ENCODE measurements around the gene EVA1A.
"Not testable (repeated sequence)": the region's sequence is repeated elsewhere in the genome, so short reads cannot be mapped to it uniquely, and the experiment has no call there.

Gene EVA1A

GRCh38 chr2:75482398-75482797 lies 78.3 kb downstream of the EVA1A start:
- DNase-seq (ENCODE audit: low spot score), result no peak

GRCh38 chr2:75480971-75481836 lies 79.5 kb downstream of the EVA1A start:
- no peak for DNase-seq (ENCODE audit: low spot score)

DNA sequence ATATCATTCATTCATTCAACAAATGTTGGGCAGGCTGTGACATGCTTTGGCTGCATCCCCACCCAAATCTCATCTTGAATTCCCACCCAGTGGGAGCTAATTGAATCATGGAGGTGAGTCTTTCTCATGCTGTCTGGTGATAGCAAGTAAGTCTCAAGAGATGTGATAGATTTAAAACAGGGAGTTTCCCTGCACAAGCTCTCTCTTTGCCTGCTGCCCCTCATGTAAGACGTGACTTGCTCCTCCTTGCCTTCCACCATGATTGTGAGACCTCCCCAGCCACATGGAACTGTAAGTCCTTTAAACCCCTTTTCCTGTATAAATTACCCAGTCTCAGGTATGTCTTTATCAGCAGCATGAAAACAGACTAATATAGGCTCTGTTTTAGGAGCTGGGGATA lies 83.0 kb downstream of the EVA1A start:
- not testable (repeated sequence) for DNase-seq (ENCODE audit: low spot score)

- peak; percentile 25 for DNase-seq (ENCODE audit: low spot score)
Observed at GRCh38 chr2:75476761-75477160, 84.0 kb downstream of the EVA1A start.

DNA sequence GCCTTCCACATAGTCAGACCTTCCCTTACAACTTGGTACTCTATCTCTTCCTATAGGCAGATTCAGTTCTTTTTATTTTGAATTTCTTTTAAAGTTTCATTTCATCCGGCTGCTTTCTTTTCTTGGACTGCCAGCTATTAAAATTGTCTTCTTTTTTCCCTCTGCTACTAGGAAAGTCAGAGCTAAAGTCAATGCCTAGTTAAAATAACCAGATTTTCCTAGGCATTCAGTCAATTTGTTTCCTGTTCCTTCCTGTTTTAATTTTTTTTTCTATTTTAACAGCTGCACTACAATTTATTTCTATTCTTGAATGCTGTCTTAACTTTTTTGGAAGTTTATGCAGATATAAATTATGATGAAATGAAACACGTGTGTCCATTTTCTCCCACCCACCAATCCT lies 84.8 kb downstream of the EVA1A start:
- no peak for DNase-seq (ENCODE audit: low spot score)

GRCh38 chr2:75475049-75475448 lies 85.7 kb downstream of the EVA1A start:
- no peak for DNase-seq (ENCODE audit: low spot score)

GRCh38 chr2:75474115-75474514 lies 86.6 kb downstream of the EVA1A start:
- no peak for DNase-seq (ENCODE audit: low spot score)

- DNase-seq (ENCODE audit: low spot score), result peak; percentile 8
Observed at GRCh38 chr2:75466708-75467311, 93.9 kb downstream of the EVA1A start.

DNA sequence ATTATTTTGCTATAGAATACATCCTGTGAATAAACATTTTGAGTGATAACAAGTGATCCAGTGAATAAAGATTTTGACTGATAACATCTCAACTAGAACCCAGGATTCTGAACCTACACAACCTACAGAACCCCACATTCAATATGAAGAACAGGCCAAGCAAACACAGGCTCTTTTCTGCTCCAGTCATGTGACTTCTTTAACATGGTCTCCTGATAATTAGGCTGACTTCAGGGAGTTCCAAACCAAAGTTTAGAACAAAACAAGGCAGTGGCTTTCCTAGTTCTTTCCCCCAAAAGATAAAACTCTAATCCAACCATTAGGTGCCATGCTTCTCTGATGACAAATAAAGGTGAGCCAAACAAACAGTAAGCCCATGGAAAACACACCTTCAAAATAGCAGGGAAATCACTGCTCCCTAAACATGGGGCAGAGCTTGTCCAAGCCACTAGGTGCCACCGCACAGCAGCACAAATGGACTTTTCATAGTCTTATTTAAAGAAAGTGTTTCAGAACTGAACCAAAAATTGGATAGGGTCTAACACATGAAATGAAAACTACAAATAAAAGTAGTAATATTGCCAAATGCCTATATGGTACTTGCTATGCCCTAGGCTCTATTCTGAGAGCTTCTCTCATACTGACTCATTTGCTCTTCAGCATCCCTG lies 95.3 kb downstream of the EVA1A start:
- no peak for DNase-seq (ENCODE audit: low spot score)

- no peak for DNase-seq (ENCODE audit: low spot score)
Observed at GRCh38 chr2:75464348-75464946, 96.3 kb downstream of the EVA1A start.

GRCh38 chr2:75462721-75463120 lies 98.0 kb downstream of the EVA1A start:
- DNase-seq (ENCODE audit: low spot score), result no peak

GRCh38 chr2:75462206-75462605 lies 98.5 kb downstream of the EVA1A start:
- DNase-seq (ENCODE audit: low spot score), result no peak

GRCh38 chr2:75460630-75461029 lies 100.1 kb downstream of the EVA1A start:
- no peak for DNase-seq (ENCODE audit: low spot score)

DNA sequence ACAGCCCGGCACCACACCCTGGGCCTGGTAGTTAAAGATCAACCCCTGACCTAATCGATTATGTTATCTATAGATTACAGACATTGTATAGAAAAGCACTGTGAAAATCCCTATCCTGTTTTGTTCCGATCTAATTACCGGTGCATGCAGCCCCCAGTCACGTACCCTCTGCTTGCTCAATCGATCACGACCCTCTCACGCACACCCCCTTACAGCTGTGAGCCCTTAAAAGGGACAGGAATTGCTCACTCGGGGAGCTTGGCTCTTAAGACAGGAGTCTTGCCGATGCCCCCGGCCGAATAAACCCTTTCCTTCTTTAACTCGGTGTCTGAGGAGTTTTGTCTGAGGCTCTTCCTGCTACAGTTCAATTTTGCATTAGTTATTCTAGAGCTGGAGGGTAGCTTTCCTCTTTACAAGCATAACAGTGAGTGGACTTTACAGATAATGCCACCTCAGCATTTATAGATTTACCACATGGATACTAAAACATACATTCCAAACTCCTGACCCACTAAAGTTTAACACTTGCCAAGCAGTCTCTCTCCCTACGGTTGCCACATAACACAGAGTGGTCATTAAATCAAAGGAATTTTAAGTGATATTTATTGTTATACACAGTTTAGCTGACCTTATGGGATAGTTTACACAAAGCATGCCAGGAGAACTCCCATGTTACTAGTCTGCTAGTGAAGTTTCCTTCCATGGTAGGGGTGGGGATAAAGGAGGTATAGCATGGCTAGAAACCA lies 101.0 kb downstream of the EVA1A start:
- no peak for DNase-seq (ENCODE audit: low spot score)

DNA sequence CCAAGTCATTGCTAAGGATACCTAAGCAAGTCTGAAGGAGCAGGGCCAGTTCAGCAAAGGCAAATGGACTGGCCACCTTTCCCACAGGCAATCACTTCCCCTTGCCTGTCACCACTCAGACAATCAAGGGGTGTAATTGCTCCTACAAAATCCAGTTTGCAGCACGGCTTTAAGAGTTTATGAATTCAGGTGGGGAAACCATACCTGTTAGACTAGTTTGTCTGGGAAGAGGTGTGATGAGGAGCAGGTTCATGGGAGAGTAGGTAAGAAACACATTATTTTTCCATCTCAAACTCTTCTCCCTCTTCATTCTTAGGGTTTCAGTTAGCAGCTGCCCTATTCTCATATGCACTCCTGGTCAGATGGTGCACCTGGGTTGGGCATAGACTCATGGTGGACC lies 102.5 kb downstream of the EVA1A start:
- DNase-seq (ENCODE audit: low spot score), result no peak

DNA sequence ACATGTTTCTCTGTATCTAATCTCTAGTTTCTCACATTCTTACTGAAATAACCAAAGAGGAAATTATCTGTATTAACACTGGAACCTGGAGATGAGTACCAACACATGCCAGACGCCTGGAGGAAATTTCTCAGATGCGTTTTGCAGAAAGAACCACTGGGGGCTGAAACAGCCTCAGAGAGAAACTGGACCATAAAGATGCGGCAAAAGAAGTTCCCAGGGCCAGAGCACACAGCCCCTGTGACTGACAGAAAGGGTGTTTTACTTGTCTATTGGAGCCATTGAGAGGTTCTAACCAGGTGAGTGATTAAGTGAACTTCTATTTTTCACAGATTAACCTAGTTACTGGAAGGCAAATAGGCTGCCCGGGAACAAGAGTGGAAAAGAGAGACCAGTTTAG lies 103.9 kb downstream of the EVA1A start:
- DNase-seq (ENCODE audit: low spot score), result no peak

DNA sequence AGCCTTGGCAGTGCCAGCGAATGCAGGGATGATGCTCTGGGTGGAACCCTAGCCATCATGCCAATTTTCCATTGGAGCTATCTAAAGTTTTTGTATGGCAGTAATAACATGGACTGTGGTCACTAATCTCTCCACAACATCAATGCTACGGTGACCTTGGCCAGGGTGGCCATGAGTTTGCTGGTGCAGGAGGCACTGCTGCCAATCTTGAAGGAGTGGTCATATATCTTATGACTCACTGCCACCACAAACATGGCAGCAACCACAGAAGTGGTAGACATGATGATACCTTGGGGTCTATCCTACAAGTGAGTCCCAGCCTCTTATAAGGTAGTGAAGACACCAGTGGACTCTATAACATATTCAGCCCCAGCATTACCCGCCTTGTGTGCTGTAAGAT lies 104.6 kb downstream of the EVA1A start:
- no peak for DNase-seq (ENCODE audit: low spot score)

DNA sequence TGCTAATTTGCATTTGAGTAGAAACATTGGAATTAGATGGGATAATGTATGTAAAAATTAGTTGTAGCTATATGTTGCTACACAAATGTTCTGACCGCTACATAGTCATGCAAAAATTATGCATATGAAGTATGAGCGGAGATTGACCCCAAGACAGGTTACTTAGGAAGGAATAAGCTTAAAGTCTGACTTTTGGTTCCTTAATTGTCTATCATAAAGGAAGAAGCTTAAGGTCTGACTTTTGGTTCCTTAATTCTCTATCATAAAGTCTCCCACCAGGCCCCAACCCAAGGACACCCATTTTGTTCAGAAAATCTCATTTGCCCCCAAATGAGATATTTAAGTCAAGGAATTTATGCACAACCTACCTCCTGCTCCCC lies 106.5 kb downstream of the EVA1A start:
- DNase-seq (ENCODE audit: low spot score), result no peak

GRCh38 chr2:75453384-75454240 lies 107.1 kb downstream of the EVA1A start:
- DNase-seq (ENCODE audit: low spot score), result no peak

DNA sequence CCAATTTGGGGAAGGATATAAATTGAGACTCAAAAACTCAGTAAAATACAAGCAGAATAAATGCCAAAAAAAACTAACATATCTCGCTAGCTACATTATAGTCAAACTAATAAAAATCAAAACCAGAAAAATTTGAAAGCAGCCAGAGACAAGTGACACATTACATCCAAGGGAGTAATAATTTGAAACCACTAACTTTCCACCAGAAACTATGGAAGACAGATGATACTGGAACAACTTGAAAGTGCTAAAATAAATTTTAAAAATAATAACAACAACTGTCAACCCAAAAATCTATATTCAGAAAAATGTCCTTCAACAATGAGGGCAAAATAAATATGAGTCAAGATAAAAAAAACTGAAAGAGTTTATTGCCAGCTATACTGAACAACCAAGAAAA lies 110.7 kb downstream of the EVA1A start:
- no peak for DNase-seq (ENCODE audit: low spot score)

DNA sequence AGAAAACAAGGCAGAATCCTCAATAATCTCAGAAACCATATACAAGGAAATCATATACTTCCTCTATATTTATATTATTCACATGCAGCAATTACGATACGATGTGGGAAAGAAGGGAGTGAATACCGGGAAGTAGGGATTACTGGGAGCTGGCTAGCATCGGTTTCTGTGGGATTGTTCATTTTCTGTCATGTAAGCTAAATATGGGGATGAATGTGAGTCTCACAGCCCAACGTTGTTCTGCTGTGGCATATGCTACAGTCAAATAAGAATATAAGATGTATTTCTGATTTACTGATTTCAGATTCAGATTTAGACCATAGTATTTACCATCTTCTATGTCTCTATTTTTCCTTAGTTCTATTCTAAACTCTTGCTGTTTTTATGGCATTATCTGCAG lies 113.6 kb downstream of the EVA1A start:
- no peak for DNase-seq (ENCODE audit: low spot score)
